ENCODE results near the gene CELSR1.

CELSR1 gene

GRCh38 chr22:46450931-46451561 lies 86.4 kb downstream of the CELSR1 start:
- no peak for DNase-seq (ENCODE audit: extremely low read depth in 1 of 2, low read depth in 1 of 2)

DNA sequence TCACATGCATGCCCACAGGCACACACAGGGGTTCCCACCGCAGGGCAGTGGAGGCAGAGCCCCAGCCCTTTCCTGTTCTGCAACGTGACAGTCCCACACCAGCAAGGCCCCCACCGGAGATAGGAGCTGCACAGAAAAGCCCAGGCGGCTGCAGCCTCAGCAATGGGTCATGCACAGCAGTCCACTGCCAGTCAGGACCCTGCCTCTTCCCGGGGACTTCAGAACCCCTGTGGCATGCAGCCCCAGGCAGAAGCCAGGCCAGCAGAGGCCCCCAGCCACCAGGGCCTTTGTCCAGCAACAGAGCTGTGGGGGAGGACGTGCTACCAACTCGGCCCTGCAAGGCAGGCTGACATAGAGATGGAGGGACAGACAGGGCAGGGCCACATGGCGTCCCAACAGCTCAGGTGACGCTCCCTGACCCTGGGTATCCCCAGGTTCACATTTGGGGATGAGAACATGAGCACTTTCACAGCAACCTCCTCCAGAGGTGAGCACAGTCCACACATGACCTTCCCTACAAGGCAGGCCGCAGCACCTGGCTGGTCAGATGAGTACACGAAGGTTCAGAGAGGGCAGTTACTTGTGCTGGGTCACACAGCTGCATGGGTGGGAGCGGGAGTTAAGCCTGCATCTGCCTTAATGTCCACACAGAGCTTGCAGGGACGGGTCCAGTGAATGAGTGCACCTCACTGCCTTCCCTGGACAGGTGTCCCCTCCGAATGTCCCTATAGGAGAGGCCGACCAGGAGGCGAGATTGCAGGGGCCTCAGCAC lies 87.3 kb downstream of the CELSR1 start:
- no peak for DNase-seq (ENCODE audit: extremely low read depth in 1 of 2, low read depth in 1 of 2)

DNA sequence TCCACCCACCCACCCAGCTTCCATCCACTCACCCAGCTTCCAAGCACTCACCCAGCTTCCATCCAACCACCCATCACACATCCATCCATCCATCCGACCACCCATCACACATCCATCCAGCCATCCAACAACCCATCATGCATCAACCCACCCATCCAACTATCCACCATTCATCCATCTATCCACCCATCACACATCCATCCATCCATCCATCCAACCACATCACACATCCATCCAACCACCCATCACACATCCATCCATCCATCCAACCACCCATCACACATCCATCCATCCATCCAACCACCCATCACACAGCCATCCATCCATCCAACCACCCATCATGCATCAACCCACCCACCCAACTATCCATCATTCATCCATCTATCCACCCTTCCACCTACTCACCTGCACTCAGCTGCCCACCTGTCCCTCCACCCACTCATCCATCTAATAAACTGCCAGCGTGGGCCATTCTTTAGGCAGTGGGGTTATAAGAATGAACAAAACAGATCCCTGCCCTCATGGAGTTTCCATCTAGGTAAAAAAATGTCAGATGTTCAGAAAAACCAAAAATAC lies 88.2 kb downstream of the CELSR1 start:
- DNase-seq (ENCODE audit: extremely low read depth in 1 of 2, low read depth in 1 of 2) = no peak

DNA sequence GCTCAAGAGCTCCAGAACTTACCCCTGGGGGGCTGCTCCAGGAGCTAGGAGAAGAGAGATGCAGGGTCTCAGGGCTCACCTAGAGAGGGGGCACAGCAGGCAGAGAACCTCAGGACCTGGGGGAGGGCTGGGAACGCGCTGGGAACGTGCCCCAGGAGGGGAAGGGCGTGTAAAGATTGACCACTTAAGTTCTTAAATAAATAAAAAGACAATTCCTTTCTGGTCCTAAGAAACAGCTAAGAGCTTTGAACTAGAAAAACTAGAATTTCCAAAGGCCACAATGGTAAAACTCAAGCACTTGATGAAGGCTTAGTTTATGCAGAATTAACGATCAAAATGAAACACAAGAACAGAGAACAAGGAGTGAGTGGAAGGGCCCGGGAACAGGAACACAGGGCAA lies 89.1 kb downstream of the CELSR1 start:
- no peak for DNase-seq (ENCODE audit: extremely low read depth in 1 of 2, low read depth in 1 of 2)

DNA sequence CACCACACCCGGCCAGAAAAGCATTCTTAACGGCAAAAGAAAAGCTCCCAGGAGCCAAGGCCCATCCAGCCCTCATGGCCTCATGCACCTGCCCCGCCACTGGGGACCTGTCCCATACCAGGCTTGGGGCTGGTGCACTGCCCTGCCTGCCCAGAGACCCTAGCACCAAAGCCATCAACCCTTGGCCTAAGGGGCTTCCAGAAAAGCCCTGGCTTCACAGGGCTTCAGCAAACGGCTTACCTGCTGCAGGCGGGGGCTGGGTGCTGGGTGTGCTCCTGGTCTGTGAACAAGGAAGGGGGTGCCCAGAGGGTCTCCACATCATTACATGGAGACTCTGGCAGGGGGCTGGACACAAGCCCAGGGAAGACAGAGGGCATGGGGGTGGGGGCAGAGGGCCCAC lies 89.5 kb downstream of the CELSR1 start:
- DNase-seq (ENCODE audit: extremely low read depth in 1 of 2, low read depth in 1 of 2) = no peak

- no peak for DNase-seq (ENCODE audit: extremely low read depth in 1 of 2, low read depth in 1 of 2)
Measured at GRCh38 chr22:46446799-46447198, 90.6 kb downstream of the CELSR1 start.

DNA sequence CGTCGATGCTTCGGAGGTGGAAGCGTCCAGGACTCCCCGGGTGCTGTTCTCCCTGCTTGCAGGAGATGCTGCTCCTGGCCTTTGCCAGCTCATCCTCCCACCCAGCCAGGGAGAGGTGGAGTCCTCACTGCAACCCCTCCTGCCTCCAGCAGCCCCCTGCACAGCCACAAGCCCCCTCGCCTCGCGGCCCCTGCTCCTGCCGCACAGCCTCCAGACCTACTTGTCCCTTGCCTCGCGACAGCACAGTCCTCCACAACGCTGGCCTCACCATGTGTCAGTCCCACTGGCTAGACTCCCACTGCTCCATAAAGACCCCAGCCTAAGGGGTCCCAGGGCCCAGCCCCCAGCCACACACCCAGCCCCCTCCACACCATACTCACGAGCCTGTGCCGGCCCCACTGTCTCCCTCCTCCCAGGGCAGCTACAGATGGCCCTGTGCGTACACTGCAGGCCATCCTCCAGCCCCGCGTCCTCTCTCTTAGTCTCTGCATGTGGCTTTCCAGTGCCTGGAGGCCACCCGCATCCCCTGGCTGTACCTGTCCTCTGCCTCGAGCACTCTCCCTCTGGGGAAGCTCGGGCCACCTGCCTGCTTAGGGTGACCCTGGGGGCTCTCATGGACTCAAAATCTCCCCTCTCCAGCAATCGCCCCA lies 91.5 kb downstream of the CELSR1 start:
- DNase-seq (ENCODE audit: extremely low read depth in 1 of 2, low read depth in 1 of 2) = no peak

GRCh38 chr22:46444390-46444854 lies 93.0 kb downstream of the CELSR1 start:
- DNase-seq (ENCODE audit: extremely low read depth in 1 of 2, low read depth in 1 of 2) = no peak

DNA sequence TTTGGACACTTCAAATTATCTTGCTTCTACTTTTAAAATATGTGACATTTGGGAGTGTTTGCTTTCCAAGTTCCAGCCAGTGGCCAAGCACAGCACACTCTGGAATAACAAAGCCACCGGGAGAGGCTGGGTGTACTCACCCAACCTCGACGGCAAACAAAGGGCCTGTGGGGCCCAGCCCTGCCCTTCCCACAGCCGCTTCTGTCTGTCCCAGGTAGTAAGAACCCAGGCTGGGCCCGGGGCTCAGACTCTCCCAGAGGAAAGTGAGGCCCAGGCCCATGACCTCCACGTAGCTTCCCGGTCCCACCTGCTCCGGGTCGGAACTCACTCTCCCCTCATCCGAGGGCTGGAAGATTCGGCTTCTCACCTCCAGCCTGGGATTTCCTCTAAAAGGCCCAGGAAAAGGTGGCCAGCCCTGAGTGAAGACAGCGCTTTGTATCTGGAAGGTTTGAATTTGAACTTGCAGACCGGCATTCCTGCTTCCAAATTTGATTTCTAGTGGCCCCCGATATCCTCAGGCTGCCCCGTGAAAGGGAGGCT lies 93.5 kb downstream of the CELSR1 start:
- no peak for DNase-seq (ENCODE audit: extremely low read depth in 1 of 2, low read depth in 1 of 2)

- no peak for DNase-seq (ENCODE audit: extremely low read depth in 1 of 2, low read depth in 1 of 2)
Measured at GRCh38 chr22:46442217-46442853, 95.1 kb downstream of the CELSR1 start.

DNA sequence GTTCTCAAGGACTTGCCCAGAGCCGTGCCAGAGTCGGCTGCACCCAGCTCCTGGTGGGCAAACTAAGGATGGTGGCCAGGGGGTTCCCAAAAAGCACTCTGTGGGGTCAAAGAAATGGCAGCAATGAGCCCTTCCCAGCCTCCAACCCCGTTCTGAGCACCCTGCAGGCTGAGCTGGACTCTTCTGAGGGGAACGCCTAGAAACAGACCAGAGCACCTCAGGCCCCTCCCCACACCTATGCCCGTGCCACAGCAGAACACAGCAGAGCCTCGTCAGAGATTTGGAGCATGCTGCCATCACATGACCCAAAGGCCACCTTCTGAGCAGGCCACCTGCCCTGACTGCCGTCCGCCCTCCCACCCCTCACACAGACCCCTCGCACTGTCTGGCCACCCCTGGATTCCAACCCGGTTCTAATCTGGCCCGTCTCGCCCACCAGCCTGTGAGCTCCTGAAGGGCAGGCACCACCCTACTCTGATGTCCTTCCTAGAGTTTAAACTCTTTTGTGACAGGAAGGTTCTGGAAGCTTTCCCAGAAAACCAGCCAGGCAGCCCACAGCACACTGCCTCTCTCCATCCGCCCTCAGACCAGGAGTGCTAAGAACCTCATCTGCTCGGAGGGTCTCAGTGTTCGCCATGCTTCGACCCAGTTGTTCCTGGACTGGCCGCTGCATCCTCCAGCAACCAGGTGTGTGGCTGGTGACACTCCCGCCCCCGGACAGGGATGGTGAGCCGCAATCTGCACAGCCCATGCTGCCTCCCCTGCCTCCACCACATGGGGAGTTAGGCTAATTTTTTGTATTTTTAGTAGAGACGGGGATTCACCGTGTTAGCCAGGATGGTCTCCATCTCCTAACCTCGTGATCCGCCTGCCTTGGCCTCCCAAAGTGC lies 97.6 kb downstream of the CELSR1 start:
- no peak for DNase-seq (ENCODE audit: extremely low read depth in 1 of 2, low read depth in 1 of 2)

- no peak for DNase-seq (ENCODE audit: extremely low read depth in 1 of 2, low read depth in 1 of 2)
Measured at GRCh38 chr22:46439111-46439510, 98.3 kb downstream of the CELSR1 start.

DNA sequence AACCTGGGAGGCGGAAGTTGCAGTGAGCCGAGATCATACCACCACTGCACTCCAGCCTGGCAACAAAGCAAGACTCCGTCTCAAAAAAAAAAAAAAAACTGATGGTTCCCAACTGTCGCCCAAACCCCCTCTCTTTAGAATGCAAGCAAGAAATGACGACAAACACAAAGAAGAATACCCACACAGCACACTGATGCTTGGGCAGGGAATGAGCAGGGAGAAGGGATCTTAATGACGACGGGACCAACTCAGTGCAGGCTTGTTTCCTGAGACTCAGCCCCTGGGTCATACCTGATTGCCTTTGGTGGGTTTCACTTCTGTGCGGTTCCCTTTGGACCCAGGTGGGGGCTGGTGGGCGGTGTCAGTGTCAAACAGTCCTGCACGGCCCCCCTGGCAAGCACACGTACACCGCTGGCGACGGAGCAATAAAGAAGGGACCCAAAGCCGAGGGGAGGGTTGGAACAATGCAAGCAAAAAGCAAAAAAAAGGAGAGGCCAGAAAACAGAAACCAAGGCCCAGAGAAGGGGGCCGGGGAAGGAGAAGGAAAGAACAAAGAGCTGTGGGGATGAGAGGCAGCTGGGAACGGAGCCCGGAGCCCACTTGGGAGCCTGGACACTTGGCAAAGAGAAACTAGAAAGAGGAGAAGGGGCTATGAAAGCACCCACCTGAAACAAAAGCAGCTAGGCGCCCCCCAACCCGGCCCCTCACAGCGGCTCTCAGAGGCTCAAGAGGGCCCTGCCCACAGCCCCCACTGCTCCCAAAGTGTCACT lies 99.6 kb downstream of the CELSR1 start:
- no peak for DNase-seq (ENCODE audit: extremely low read depth in 1 of 2, low read depth in 1 of 2)

GRCh38 chr22:46436595-46437175 lies 100.7 kb downstream of the CELSR1 start:
- DNase-seq (ENCODE audit: extremely low read depth in 1 of 2, low read depth in 1 of 2) = no peak

- no peak for DNase-seq (ENCODE audit: extremely low read depth in 1 of 2, low read depth in 1 of 2)
Measured at GRCh38 chr22:46433318-46433717, 104.1 kb downstream of the CELSR1 start.

DNA sequence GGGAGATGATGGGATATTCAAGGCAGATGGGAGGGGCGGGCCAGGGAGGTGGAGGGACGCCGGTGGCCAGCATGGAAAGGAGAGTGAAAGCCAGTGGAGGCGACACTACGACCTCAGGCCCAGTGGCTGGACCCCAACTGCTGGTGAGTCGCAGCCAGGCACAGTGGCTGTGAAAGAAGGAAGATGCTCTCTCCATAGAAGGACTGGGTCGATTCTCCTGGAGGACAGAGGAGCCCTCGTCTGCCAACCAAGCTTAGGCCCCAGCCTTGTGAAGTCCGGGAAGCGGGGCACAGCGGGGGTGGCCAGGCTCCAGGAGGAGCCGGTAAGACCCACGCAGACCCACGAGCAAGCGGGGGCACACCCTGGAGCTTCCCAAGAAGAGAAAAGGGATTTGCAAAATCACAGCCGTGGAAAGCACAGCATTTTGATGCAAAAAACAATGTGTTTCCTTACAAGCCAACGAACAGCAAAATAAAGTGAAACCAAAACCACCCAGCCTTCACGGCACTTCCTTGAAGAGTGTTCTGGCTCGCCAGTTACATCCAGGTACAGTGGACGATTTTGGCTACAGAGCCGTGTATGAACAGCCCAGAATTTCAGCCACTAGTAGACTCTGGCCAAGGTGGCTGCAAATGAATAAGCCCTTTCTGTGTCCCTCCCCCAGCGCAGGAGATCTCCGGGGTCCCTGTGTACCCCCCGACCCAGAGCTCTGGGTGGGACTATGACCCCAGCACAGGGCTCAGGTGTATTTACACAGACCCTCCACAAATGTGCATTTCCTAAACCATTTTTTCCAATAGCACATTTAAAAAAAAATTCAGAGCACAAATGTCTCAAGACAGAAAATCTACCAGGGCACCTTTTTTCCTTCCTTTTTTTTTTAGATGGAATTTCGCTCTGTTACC lies 105.0 kb downstream of the CELSR1 start:
- DNase-seq (ENCODE audit: extremely low read depth in 1 of 2, low read depth in 1 of 2) = no peak

DNA sequence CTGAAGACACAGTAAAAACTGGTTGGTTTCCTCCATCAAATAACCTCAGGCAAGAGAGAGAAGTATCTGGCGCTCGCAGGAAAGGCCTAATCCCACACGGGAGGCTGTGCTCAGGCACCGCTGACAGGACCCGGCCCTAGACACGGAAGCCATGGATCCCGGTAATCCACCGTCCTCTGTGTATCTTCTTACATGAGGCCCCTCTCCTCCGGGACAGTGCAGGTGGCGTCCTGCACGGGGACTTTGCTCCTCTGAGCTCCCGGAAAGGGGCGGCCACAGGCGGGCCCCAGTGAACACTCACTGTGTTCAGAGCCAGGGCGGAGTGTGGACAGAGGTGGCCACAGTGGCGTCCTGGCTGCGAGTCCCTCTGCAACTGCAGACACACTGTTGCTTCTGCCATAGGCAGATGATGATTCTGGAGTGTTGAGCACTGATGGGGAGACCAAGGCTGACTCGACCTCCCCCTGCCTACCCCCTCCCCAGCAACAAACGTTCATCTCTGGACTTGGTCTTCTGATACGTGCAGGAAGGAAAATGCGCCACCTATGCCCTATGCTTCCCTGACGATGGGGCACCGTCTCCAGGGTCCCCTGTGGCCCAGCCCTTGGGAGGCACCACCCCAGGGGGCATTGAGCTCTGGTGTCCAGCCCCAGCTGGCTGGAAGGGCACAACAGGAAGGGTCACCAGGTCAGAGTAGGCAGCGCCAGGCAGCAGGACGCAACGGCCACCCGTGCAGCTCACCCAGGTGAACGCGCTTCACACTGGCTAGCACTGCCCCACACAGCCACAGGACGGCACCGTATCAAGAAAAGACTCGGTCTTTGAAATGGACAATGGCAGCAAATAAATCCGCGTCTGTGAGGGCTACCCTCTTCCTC lies 106.2 kb downstream of the CELSR1 start:
- no peak for DNase-seq (ENCODE audit: extremely low read depth in 1 of 2, low read depth in 1 of 2)

All from stimulated activated CD8-positive, alpha-beta memory T cell treated with anti-CD3 and anti-CD28 coated beads, Interleukin-7, amount 100 ng/mL, for 48 hours (primary cell).